DMS53 treated with DMSO at 0.1 percent for 48 hours (cell line): Measurements from ENCODE around the gene MARVELD1.

ENCODE experiments used
- DNase-seq: peaks from one replicate; lab custom pipeline; 2025; ENCODE audit not compliant: unreplicated experiment; lab: John Stamatoyannopoulos, UW

Gene MARVELD1

DNA sequence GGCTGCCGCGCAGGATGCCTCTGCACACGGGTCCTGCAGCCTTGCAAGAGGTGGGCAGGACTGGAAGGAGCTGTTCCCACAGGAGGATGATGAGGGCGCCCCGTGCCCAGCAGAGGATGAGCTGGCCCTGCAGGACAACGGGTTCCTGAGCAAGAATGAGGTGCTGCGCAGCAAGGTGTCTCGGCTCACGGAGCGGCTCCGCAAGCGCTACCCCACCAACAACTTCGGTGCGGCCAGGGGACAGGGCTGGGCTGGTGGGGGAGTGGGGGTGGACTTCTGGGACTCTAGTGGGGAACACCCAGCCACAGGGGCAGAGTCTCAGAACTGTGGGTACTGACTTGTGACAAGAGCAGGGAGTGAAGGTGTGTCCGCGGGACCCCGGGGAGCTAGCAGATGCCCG is 39.4 kb downstream of the MARVELD1 start:
- no peak for DNase-seq

DNA sequence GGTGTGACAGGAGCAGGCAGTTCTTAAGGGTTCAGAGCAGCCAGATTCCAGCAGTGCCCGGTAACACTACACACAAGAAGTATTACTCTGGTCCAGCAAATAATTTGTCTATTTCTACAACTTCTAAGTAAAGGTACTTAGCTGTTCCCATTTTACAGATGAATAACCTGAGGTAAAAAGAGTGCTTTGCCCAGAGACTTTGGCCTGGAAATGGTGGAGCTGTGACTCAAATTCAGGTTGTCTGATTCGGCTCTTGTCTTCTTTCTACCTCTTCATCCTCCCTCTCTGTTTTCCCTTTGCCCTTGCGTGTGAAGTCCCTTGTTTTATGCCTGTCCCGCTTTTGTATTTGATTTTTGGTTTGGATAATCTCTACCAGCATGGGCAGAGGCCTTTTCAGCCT is 41.2 kb downstream of the MARVELD1 start:
- no peak for DNase-seq

DNA sequence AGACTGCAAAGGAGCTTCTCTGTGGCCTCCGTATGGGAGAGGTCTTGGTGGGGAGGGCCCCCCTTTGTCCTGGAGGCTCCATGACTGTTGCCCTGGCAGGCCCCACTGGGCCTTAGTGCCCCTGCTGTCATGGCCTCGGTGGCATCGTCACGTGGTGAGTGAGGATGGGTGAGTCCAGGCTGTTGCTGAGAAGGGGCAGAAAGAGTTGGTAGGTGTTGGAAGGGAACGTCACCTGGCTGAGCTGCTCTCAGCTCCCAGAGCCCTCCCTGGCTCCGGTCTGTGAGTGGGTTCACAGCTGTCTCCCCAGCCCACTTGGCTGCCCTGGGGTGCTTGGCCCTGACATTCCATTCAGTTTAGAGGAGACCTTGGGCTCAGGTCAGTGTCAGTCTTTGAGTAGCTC is 42.2 kb downstream of the MARVELD1 start:
- DNase-seq: no peak

- no peak for DNase-seq
Observed at GRCh38 chr10:97757471-97757870, 43.9 kb downstream of the MARVELD1 start.

- peak; percentile 83 for DNase-seq
Observed at GRCh38 chr10:97759158-97759887, 45.8 kb downstream of the MARVELD1 start.

DNA sequence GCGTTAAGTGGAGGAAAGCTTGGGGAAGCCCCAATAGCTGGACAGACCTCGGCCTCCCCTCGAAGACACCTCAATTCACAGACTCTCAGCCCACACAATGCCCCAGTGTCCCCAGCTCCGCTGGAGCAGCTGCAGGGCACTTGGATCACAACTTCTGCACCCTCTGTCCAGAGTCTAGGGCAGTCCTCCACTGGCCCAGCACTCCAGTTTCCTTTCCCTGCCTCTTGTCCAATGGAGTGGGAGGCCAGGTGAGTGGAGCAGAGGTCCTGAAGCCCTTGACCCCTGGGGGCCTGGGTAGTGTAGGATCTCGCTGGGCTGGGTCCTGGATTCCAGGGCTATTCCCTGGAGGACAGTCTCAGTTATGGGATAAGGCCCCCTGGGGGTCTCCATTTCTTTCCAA is 46.4 kb downstream of the MARVELD1 start:
- no peak for DNase-seq

GRCh38 chr10:97760461-97761257 is 47.1 kb downstream of the MARVELD1 start:
- no peak for DNase-seq

- DNase-seq: no peak
Observed at GRCh38 chr10:97761331-97761865, 47.9 kb downstream of the MARVELD1 start.

DNA sequence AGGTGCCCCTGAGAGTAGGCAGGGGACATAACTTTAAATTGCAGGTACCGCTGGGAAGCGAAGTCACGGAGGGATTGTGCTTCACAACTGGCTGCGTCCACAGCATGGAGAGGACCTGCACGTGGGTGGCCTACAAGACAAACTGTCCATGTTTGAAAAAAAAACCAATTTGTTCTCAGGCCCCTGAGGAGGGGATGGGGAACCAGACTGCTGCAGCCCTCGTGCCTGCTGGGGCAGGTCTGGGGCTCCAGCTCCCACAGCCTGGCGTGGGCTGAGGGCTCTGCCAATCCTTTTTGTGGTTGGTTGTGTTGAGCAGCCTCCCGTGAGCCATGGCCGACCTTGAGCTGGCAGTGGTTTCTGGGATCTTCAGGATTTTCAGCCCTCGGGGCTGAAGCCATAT is 48.5 kb downstream of the MARVELD1 start:
- DNase-seq: no peak

GRCh38 chr10:97762816-97763215 is 49.3 kb downstream of the MARVELD1 start:
- DNase-seq: no peak

DNA sequence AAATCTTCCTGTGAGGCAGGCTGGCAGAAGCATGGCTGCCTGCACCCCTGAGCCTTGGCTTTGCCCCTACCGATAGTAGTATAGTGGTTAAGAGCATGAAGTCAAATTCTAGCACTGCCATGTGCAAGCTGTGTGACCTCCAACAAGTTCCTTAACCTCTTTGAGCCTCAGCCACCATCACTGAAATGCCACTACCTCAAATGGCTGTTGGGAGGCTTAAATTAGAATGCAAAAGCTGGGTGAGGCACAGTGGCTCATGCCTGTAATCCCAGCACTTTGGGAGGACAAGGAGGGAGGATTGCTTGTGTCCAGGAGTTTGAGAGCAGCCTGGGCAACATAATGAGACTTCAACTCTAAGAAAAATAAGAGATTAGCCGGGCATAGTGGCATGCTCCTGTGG is 49.9 kb downstream of the MARVELD1 start:
- no peak for DNase-seq

DNA sequence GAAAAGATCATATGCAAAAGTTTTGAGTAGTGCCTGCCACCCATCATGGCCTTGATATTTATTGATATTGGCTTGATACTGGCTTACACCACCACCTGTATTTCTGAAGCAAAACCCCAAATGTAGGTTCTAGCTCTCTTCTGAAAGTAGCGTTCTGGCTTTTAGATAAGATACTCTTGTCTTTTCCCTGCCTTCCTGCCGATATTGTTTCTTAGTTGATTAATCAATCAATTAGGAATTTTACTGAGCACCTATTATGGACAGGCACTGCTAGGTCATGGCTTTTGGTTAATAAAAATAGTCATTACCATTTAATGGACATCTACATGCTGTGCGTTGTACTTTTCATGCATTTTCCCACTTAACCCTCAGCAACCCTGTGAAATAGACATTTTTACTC is 50.4 kb downstream of the MARVELD1 start:
- DNase-seq: no peak

DNA sequence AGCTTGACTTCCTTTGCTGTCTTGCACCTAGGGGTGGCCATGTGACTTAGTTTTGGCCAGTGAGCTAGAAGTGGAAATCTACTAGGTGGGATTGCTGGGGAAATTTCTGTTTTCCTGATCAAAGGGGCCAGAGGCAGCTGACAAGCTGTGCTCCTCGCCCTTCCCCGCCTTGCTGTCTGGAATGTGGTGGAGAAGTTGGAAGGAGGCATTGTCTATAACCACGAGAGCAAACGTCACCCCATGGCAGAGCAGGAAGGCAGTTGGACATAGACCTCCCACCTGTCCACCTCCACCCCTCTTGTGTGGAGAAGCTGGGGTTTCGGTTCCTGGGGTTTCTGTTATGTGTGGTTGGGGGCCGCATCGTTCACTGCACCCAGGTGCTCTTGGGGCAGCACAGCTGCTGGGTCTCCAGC is 51.0 kb downstream of the MARVELD1 start:
- DNase-seq: no peak

DNA sequence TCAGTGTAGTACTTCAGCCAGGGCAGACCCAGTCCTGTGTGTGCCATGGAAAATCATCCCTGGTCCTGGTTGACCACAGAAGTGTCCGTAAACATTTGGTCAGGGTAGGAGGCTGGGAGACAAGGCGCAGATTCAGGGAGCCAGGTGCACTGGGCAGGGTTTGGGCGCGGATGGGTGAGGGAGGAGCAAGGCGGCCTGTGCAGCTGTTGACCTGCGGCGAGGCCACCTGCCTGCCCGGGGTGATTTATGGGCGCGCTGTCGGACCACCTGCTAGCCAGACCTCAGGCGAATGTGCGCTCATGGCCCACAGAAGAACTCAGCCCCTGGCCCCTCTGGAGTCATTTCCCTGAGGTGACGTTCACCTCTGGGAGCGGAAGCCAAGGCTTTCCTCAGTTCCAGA is 51.7 kb downstream of the MARVELD1 start:
- peak; percentile 76 for DNase-seq

GRCh38 chr10:97766106-97766810 is 52.7 kb downstream of the MARVELD1 start:
- no peak for DNase-seq

- DNase-seq: no peak
Observed at GRCh38 chr10:97766996-97767924, 53.7 kb downstream of the MARVELD1 start.
